Activated CD4-positive, CD25-positive, alpha-beta regulatory T cell treated with anti-CD3 and anti-CD28 coated beads, Interleukin-2, amount 50 U/mL, for 16 hours (primary cell): ENCODE results near the gene AGBL3.
"Not testable (repeated sequence)": the region's sequence is repeated elsewhere in the genome, so short reads cannot be mapped to it uniquely, and the experiment has no call there.

Source experiments
- DNase-seq: peaks from one replicate; pipeline ENCODE4 v3.0.0-alpha.2; 2020; ENCODE audit warnings: low read depth, low spot score

AGBL3 gene

GRCh38 chr7:135167365-135167917 is 181.1 kb downstream of the AGBL3 start:
- DNase-seq, result no peak

DNA sequence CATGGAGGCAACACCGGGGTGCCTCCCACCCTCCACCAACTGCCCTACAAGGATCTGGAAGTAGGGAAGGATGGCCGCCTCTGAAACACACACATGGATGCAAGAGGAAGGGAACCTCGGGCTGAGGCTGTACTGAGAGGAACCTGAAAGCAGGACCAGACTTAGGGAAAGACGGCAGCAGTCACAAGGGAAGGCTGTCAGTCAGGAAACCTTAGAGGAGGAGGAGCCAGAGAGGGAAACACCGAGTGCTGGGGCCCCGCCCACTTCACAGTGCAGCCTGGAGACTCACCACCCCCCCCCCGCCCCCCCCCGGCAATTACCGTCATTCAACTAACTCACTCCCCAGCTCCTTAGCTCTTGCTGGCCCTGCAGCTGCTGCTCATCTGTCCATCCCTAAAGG is 181.7 kb downstream of the AGBL3 start:
- DNase-seq, result no peak

- DNase-seq, result no peak
These were observed 182.3 kb downstream of the AGBL3 start for GRCh38 chr7:135168489-135169140.

DNA sequence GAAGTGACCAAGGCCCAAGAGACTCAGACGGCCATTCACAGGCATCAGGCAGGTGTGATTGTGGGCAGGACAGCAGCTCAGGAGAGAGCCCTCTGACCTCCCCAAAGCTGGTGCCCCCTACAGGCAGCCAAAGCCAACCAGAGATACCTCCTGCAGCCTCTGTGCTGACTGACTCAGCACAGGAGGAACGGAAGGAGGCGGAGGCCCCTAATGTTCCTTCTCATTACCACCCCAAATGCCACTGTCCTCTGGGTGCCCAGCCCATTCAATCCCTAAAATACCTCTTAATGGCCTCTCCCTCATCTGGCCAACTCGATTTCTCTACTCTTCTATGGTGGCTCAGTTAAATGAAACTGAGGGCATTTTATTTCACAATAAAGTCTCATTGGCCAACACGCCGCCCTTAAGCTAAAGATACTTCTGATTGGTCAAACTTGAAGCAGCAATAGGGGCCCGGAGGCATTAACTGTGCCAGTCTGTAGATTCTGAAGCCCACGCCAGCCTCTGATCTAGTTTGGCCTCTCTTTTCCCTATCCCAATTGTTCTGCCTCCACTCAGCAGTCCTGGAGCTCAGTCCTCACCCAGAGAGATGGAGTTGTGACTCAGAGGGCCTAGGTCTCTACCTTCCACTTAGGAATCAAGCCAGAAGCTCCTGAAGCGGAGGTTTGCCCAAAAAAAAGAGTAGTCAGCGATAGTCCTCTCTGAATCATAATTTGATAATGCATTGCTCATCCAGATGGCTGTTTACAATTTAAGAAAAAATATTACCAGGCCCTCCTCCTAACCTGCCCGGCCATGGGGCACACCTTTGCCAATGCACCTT is 183.0 kb downstream of the AGBL3 start:
- DNase-seq, result no peak

GRCh38 chr7:135169964-135170273 is 183.6 kb downstream of the AGBL3 start:
- DNase-seq, result no peak

- DNase-seq, result peak; percentile 79
These were observed 184.1 kb downstream of the AGBL3 start, which contains the start of gene CYREN for GRCh38 chr7:135170274-135170997. TSS of gene CYREN (minus strand) at chr7:135170707. CDS start at chr7:135168922, 1,785 bp downstream.

DNA sequence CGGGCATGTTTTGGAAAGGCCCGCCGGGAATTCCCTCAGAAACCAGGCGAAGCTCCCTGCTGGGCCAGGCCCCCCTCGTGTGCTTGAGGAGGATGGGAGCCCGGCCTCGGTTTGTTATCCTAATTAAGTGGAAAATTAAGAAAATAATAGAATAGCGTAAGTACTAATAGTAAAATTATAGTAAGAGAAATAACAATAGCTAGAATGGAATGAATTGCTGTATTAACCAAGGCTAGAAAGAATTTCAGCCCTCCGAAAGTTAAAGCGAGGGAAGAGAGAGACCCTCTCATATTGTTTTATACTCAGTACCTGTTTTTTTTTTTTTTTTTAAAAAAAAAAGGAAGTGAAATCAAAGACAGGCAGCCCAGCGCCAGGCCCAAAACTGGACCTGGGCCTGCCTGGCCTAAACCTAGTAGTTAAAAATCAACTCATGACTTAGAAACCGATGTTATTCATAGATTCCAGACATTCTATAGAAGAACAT is 184.7 kb downstream of the AGBL3 start:
- not testable (repeated sequence) for DNase-seq

GRCh38 chr7:135171581-135172291 is 185.4 kb downstream of the AGBL3 start:
- not testable (repeated sequence) for DNase-seq

- DNase-seq, result not testable (repeated sequence)
These were observed 187.6 kb downstream of the AGBL3 start for GRCh38 chr7:135173916-135174315.

GRCh38 chr7:135174941-135175340 is 188.6 kb downstream of the AGBL3 start:
- no peak for DNase-seq

DNA sequence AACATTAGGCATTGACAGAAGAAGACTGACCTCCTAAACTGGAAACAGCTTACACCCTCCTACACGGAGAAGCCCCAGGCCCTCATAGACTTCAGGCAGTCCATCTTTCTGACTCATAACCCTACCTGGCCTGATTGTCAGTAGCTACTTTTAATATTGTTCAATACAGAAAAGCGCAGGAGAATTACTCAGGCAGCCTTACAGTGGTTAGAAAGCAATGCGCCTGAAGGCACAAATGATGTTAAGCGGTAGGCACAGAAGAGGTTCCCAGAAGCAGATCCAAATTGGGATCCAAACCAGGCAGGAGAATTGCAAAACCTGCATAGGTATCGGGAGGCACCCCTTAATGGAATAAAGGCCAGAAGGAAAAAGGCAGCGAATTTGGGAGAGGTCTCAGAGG is 189.6 kb downstream of the AGBL3 start:
- DNase-seq, result no peak

DNA sequence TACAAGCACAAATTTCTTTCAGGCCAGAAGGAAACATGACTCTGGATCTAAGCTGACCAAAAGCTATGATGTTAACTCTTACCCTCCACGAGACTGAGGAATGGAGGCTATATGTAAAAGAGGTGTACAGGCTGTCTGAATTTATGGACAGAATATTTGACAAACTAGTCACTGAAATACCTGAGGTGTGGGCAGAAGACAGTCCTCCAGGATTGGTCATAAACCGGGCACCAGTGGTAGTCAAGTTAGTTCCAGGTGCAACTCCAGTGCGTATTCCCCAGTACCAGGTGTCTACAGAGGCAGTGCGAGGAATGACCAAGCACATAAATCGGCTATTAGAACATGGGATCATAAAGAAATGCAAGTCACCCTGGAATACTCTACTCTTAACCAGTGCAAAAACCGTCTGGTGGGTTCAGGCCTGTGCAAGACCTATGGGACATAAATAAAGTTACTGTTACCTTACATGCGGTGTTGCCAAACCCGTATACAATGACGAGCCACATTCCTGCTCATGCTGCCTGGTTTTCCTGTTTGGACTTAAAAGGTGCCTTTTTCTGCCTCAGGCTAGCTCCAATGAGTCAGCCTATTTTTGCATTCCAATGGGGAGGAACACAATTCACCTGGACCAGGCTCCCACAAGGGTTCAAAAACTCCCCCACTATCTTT is 190.9 kb downstream of the AGBL3 start:
- DNase-seq, result no peak

- no peak for DNase-seq
These were observed 192.1 kb downstream of the AGBL3 start for GRCh38 chr7:135178364-135178763.

DNA sequence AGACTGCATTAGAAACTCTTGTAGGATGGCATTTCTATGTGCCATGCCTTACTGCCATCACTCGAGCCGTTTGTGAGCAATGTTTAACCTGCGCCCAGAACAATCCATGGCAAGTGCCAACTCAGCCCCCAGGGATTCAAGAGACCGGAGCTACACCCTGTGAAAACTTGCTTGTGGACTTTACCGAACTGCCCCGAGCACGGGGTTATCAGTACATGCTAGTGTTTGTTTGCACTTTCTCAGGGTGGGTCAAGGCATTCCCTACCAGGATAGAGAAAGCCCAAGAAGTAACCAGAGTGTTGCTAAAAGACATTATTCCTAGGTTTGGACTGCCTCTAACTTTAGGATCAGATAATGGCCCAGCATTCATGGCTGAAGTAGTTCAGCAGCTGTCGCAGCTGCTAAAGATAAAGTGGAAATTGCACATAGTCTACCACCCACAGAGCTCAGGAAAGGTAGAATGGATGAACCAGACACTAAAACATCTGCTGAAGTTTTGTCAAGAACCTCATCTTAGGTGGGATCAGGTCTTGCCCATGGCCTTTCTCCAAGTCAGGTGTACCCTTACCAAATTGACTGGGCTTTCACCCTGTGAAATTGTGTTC is 193.1 kb downstream of the AGBL3 start:
- DNase-seq, result no peak

DNA sequence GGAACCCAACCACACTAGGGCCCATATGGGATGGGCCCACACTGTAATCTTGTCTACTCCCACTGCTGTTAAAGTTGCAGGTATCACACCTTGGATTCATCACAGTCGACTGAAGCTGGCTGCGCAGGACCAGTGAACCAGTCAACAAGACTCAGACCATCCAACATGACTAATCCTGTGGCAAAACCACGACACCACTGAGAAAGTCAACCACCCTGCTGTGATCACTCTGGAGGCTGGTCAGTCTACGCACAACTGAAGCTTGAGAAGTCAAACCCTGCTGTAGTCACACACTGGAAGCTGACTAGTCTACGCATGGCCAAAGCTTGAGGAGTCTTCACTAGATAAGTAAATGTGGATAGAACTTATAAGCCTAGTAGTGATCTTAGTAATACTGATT is 193.8 kb downstream of the AGBL3 start:
- DNase-seq, result no peak

GRCh38 chr7:135181261-135181928 is 195.1 kb downstream of the AGBL3 start:
- no peak for DNase-seq

GRCh38 chr7:135181929-135182678 is 195.8 kb downstream of the AGBL3 start:
- DNase-seq, result no peak

DNA sequence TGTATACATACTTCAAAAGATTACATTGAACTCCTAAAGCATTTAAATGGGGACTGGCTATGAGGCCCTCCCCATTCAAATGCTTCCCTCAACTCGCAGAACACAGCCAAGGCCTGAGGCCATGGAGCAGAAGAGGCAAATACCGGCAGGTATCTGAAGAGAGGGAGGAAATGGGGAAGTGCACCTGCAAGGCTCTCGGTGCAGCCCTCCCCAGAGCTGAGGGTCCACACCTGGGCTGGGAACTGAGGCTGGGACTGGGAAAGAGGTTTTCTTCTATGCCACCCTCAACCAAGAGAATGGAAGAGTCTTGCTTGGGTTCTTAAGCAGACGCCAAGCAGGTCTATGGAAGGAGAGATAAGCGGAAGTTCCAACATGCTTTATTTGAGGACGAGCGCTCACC is 197.2 kb downstream of the AGBL3 start:
- no peak for DNase-seq

DNA sequence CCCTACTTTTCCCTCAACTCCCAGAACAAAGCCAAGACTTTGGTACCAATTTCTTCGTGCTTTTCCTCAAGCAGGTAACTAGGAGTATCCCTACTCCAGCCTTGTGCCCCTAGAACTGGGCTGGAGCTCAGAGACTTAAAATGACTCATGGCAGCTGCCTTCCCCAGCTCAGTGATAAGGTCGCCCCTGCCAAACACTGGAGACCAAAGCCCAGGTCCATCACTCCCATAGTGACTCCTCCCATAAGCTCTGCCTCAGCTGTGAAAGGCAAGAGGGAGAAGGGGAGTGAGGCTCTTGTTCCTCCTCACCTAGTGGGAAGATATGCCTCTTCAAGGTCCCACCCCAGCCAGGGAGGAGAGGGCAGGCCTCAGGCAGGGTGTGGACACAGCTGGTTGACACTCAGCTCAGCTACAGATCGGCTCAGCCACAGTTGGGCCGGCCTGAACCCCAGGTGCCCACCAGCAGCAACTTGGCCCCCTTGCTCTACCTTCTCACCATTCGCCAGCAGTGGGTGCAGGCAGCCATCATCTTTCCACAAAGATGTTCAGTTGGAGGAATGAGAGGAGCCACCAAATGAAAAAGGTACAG is 198.0 kb downstream of the AGBL3 start:
- DNase-seq, result no peak
